Neural cell (in vitro differentiated cells): Measurements from ENCODE around the gene IFFO2. TPM values are rescaled to one million over a fixed set of nuclear protein-coding genes. Genes with fewer than 3 reads are reported as not detected.

ENCODE experiments used
- polyA plus RNA-seq: library from polyadenylated mRNA; depleted of rRNA; stranded (reverse); fragments of >200 nt; gene quantifications from 2 replicates; pipeline ENCODE4 v1.2.3, GENCODE V29; 2014
- small RNA-seq, 3 experiments: library from RNA; depleted of rRNA; stranded (forward); fragments of <200 nt; gene quantifications; one replicate each; pipeline ENCODE3, GENCODE V24; 2012

The IFFO2 gene
- polyA plus RNA-seq, 1 donor from 2014 or later, result 2.6 TPM

Small RNA genes lying within 50 kb of the gene (small RNA-seq; reads per million reads assigned to genes)
- gene MIR1290 (0 reads per million in 3 experiments), gene MIR4695 (0 reads per million in 3 experiments)

Other genes with a start within 250 kb of the IFFO2 start
- gene TAS1R2, start 97.0 kb downstream of the IFFO2 start, polyA plus RNA-seq, result not detected in 2 replicates
- 8.1 and 11.0 TPM in 2 replicates for gene ALDH4A1, start 54.1 kb downstream of the IFFO2 start, polyA plus RNA-seq